Fibroblast of skin of left quadriceps (primary cell): ENCODE data around the gene TMEM132D.
"Not testable (repeated sequence)": the region's sequence is repeated elsewhere in the genome, so short reads cannot be mapped to it uniquely, and the experiment has no call there.

Experiments used
- DNase-seq, 2 experiments: peaks; one replicate each; pipeline ENCODE4 v3.0.0-alpha.2; 2013; ENCODE audit warnings: low read depth in 2 of 2

TMEM132D gene

GRCh38 chr12:129903956-129904829, at the start of gene TMEM132D:
Gene TMEM132D, minus strand, starts transcription at chr12:129904025.
- DNase-seq: no peak

GRCh38 chr12:129949651-129950050, 45.8 kb upstream of the TMEM132D start:
- DNase-seq: no peak

- DNase-seq: no peak
These were observed 37.8 kb upstream of the TMEM132D start for GRCh38 chr12:129941618-129942017.

- no peak for DNase-seq
These were observed 34.3 kb upstream of the TMEM132D start for GRCh38 chr12:129938089-129938488.

- no peak for DNase-seq
These were observed 33.6 kb upstream of the TMEM132D start for GRCh38 chr12:129937426-129937825.

GRCh38 chr12:129928643-129929042, 24.8 kb upstream of the TMEM132D start:
- no peak for DNase-seq

GRCh38 chr12:129927316-129927900, 23.6 kb upstream of the TMEM132D start:
- peak; percentile 14 to 22 for DNase-seq

- peak; percentile 15 to 16 for DNase-seq
These were observed 7.7 kb upstream of the TMEM132D start for GRCh38 chr12:129911428-129912049.

- DNase-seq: no peak
These were observed 5.5 kb upstream of the TMEM132D start for GRCh38 chr12:129909051-129910020.

- no peak for DNase-seq
These were observed 506 bp downstream of the TMEM132D start for GRCh38 chr12:129903092-129903945.

GRCh38 chr12:129902371-129903091, 1.3 kb downstream of the TMEM132D start:
- DNase-seq: no peak

- DNase-seq: peak; percentile 9 to 22
These were observed 2.6 kb downstream of the TMEM132D start for GRCh38 chr12:129901254-129901653.

GRCh38 chr12:129900306-129900705, 3.5 kb downstream of the TMEM132D start:
- no peak for DNase-seq

GRCh38 chr12:129899045-129899444, 4.8 kb downstream of the TMEM132D start:
- DNase-seq: not testable (repeated sequence)

- DNase-seq: no peak
These were observed 10.1 kb downstream of the TMEM132D start for GRCh38 chr12:129893691-129894090.

- peak; percentile 11 to 12 for DNase-seq
These were observed 16.7 kb downstream of the TMEM132D start for GRCh38 chr12:129887101-129887500.

- no peak for DNase-seq
These were observed 17.3 kb downstream of the TMEM132D start for GRCh38 chr12:129886541-129886940.

- DNase-seq: no peak
These were observed 18.5 kb downstream of the TMEM132D start for GRCh38 chr12:129885287-129885686.

GRCh38 chr12:129877411-129877810, 26.4 kb downstream of the TMEM132D start:
- no peak for DNase-seq

- DNase-seq: no peak
These were observed 30.0 kb downstream of the TMEM132D start for GRCh38 chr12:129873833-129874208.
